ENCODE data around the gene CCL27.

CCL27 gene

GRCh38 chr9:34659592-34660253 is 2.7 kb downstream of the CCL27 start:
- DNase-seq (ENCODE audit: low read depth): no peak
- no peak for TF ChIP-seq CTCF (conservative IDR thresholded peaks at IDR 0.05; ENCODE audit: control insufficient read depth, insufficient read depth, low read depth, low read length)
- no peak overlapping the region for H3K4me3 ChIP-seq (ENCODE audit: control insufficient read depth, low read depth, low read length)

- DNase-seq (ENCODE audit: low read depth): no peak
- TF ChIP-seq CTCF (conservative IDR thresholded peaks at IDR 0.05; ENCODE audit: control insufficient read depth, insufficient read depth, low read depth, low read length): no peak
- H3K4me3 ChIP-seq (ENCODE audit: control insufficient read depth, low read depth, low read length): no peak overlapping the region
Observed at GRCh38 chr9:34658461-34658860, 4.0 kb downstream of the CCL27 start.

- no peak overlapping the region for H3K4me3 ChIP-seq (ENCODE audit: control insufficient read depth, low read depth, low read length)
- TF ChIP-seq CTCF (conservative IDR thresholded peaks at IDR 0.05; ENCODE audit: control insufficient read depth, insufficient read depth, low read depth, low read length): no peak
- DNase-seq (ENCODE audit: low read depth): no peak
Observed at GRCh38 chr9:34656992-34657391, 5.5 kb downstream of the CCL27 start.

GRCh38 chr9:34655394-34655793 is 7.1 kb downstream of the CCL27 start:
- TF ChIP-seq CTCF (conservative IDR thresholded peaks at IDR 0.05; ENCODE audit: control insufficient read depth, insufficient read depth, low read depth, low read length): no peak

GRCh38 chr9:34654323-34655051 is 8.0 kb downstream of the CCL27 start:
- DNase-seq (ENCODE audit: low read depth): peak; percentile 80
- no peak for TF ChIP-seq CTCF (conservative IDR thresholded peaks at IDR 0.05; ENCODE audit: control insufficient read depth, insufficient read depth, low read depth, low read length)

More at GRCh38 chr9:34655394-34655793, 7.1 kb downstream of the CCL27 start:
- DNase-seq (ENCODE audit: low read depth): no peak
- H3K4me3 ChIP-seq (ENCODE audit: control insufficient read depth, low read depth, low read length): no peak overlapping the region

GRCh38 chr9:34653151-34654072 is 9.0 kb downstream of the CCL27 start:
- H3K4me3 ChIP-seq (ENCODE audit: control insufficient read depth, low read depth, low read length): no peak overlapping the region
- TF ChIP-seq CTCF (conservative IDR thresholded peaks at IDR 0.05; ENCODE audit: control insufficient read depth, insufficient read depth, low read depth, low read length): no peak
- DNase-seq (ENCODE audit: low read depth): peak; percentile 41

More at GRCh38 chr9:34654323-34655051, 8.0 kb downstream of the CCL27 start:
- no peak overlapping the region for H3K4me3 ChIP-seq (ENCODE audit: control insufficient read depth, low read depth, low read length)
